Activated CD4-positive, alpha-beta T cell treated with anti-CD3 and anti-CD28 coated beads, Interleukin-10, Interleukin-2, amounts not matched to agents 100 ng/mL and 50 ng/mL, durations not matched to agents 16 hours and 8 hours (primary cell): ENCODE measurements around the gene MROH2A.
"Not testable (repeated sequence)": the region's sequence is repeated elsewhere in the genome, so short reads cannot be mapped to it uniquely, and the experiment has no call there.

Experiments
- DNase-seq: peaks from one replicate; pipeline ENCODE4 v3.0.0-alpha.2; 2020

Gene MROH2A

GRCh38 chr2:233778030-233778429 lies at the start of gene MROH2A:
Gene MROH2A, plus strand, starts transcription at chr2:233778330. Its CDS starts 1,029 bp downstream, at chr2:233779359.
- no peak for DNase-seq

- DNase-seq, result no peak
Measured at GRCh38 chr2:233728723-233729301, 49.3 kb upstream of the MROH2A start, which contains the start of gene UGT1A3. Gene UGT1A3, plus strand, starts transcription at chr2:233729042. Its CDS starts 85 bp downstream, at chr2:233729127.

- not testable (repeated sequence) for DNase-seq
Measured at GRCh38 chr2:233736868-233737653, 41.1 kb upstream of the MROH2A start.

- no peak for DNase-seq
Measured at GRCh38 chr2:233740870-233741269, 37.3 kb upstream of the MROH2A start.

GRCh38 chr2:233743464-233744259 lies 34.5 kb upstream of the MROH2A start:
- no peak for DNase-seq

GRCh38 chr2:233745073-233745755 lies 32.9 kb upstream of the MROH2A start:
- DNase-seq, result no peak

GRCh38 chr2:233745838-233746237 lies 32.3 kb upstream of the MROH2A start:
- DNase-seq, result not testable (repeated sequence)

GRCh38 chr2:233746475-233747282 lies 31.5 kb upstream of the MROH2A start:
- no peak for DNase-seq

- no peak for DNase-seq
Measured at GRCh38 chr2:233747283-233747544, 30.9 kb upstream of the MROH2A start.

GRCh38 chr2:233750689-233751088 lies 27.4 kb upstream of the MROH2A start:
- not testable (repeated sequence) for DNase-seq

- not testable (repeated sequence) for DNase-seq
Measured at GRCh38 chr2:233751212-233752009, 26.7 kb upstream of the MROH2A start.

- DNase-seq, result no peak
Measured at GRCh38 chr2:233754872-233755611, 23.1 kb upstream of the MROH2A start.

- DNase-seq, result no peak
Measured at GRCh38 chr2:233756429-233757081, 21.6 kb upstream of the MROH2A start.

GRCh38 chr2:233758141-233758540 lies 20.0 kb upstream of the MROH2A start:
- DNase-seq, result no peak

GRCh38 chr2:233758849-233759248 lies 19.3 kb upstream of the MROH2A start:
- no peak for DNase-seq

- no peak for DNase-seq
Measured at GRCh38 chr2:233760043-233760442, 18.1 kb upstream of the MROH2A start, which contains the start of gene UGT1A1. Gene UGT1A1, plus strand, starts transcription at chr2:233760270. Its CDS starts 18 bp downstream, at chr2:233760288.

GRCh38 chr2:233761040-233761769 lies 16.9 kb upstream of the MROH2A start:
- DNase-seq, result no peak

GRCh38 chr2:233764264-233764663 lies 13.9 kb upstream of the MROH2A start:
- no peak for DNase-seq

GRCh38 chr2:233764761-233765160 lies 13.4 kb upstream of the MROH2A start:
- no peak for DNase-seq
